GM21423 (cell line): Measurements from ENCODE around the gene SORL1.

Experiments
- ATAC-seq: cut with Tn5 transposase; IDR thresholded peaks from one replicate; pipeline ENCODE4 v1.9.1; 2021; ENCODE audit warnings: mild to moderate bottlenecking, moderate library complexity; ENCODE audit not compliant: unreplicated experiment

The SORL1 gene

DNA sequence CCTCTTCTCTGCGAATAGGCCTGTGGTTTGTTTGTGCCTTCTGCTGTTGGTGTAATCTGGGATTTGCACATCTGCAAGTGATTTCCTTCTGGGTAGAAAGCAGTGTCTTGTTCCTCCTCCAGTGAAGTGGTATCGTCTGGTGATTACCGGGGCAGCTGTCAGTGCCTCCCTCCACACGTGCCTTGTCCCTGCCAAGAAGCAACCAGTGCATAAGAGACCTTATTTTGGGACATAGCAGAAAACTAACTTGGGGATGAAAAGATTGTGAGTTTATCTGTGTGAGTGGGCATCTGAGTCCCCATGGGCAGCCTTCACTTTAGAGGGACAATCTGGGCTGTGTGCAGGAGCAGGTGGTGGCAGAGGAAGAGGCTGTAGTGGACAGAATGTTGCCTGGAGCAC, 72.1 kb downstream of the SORL1 start:
- no peak for ATAC-seq

DNA sequence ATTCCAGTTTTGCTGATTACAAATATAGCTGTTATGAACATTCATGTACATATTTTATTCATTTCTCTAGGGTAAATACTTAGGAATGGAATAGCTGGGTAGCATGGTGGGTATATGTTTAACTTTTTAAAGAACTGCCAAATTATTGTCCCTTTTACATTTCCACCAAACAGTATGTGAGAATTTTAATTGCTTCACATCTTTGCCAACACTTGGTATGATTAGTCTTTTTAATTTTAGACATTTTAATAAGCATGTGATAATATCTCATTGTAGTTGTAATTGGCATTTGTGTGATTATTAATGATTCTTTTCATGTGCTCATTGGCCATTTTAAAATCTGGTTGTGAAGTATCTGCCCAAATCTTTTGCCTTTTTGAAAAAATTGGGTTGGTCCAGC, 73.3 kb downstream of the SORL1 start:
- ATAC-seq, result no peak

DNA sequence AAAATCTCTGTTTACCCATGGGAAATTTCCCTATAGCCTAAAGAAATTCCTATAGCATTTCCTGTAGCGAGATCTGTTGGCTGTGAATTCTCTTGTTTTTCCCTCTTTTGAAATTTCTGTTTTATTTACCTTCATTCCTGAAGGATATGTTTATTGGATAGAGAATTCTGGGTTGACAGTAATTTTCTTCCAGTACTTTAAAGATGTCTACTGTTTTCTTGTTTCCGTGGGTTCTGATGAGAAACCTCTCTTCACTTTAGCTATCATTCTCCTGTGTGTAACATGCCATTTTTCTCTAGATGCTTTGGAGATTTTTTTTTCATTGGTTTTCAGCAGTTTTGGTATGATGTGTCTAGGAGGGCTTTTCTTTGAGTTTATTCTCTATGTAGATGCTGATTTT, 78.1 kb downstream of the SORL1 start:
- ATAC-seq, result no peak

DNA sequence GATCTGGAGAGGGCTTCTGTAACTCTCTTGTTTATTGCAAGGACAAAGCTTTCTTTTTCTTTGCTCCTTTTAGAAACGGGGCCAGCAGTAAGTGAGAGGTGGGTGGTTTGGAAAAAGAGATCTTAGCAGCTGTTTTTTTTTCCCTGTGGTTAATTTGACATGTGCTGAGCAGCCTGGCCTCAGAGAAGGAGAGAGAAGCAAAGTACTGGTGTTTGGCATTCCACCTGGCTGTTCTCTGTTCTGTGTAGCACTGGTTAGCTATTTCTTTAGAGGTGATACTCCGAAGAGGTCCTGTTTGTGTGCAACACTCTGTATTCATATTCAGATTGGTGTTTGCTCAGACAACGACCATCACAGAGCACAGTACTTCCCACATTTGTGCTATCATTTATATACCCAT, 81.5 kb downstream of the SORL1 start:
- ATAC-seq, result no peak

DNA sequence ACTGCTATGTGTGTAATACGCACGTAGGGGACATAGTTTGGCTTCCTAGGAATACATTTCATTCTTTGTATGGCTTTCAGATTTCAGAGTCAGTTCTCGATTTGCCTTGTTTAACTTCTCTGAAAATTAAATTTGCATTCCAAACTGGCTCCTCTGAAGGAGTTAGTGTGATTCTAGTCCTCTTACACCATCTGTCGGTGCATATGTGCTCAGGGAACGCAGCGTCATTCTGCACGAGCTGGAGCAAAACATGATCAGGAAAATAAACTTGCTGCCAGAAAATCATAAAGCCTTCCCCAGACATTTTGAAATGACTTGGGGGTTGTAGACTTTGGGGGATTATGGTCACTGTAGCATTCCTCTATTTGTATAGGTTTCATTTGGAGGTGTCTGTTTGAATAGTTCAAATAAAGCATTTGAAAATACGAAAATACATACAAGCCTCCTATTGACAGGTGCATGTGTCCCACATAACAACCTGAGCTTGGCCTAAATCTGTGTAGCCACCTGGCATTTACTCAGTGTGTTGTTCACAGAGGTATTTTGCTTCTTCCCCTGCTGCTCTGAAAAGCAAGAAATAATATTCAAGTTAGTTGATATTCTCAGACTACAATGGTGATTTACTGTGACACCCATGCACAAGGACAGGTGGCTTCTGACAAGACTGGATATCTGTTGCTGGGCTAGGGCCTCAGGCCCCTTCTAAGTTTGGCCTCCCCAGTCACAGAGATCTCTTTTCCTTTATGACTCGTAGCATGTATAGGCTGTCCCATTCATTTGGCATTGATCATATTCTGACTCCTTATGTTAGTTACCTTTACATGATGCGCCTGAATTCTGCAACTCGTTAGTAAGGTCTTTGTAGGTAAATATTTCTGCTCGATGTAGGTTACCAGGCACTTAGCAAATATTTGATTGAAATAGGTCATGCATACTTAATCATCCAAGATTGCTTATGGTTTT, 82.3 kb downstream of the SORL1 start:
- ATAC-seq, result no peak

DNA sequence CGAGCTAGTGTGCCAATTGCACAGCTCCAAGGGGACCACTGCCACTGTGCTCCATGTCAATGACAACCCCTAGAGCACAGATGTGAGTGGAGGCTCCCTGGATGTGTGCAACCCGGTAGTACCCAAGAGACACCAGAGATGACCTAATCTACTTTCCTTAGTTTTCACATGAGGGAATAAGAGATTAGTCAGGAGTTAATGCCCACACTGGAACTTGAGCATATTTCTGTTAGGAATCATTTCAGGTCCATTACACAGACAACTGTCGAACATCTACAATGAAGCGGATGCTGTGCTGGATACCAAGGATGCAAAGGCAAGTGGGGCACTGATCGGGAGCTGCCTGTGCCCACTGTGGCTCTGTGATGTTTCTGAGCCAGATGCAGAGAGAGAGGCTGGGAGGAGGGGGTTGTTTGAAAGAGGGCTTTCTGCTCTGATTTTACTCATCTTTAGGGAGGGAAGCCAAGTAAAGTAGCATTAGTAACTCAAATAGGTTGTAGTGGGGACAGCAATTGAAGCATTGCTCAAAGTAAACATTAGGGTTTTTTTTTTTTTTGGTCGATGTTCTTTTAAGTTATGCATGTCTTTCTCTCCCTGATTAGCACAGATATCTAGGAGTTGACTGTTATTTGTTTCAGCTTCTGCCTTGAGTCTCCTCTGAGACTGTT, 83.1 kb downstream of the SORL1 start:
- ATAC-seq, result no peak

DNA sequence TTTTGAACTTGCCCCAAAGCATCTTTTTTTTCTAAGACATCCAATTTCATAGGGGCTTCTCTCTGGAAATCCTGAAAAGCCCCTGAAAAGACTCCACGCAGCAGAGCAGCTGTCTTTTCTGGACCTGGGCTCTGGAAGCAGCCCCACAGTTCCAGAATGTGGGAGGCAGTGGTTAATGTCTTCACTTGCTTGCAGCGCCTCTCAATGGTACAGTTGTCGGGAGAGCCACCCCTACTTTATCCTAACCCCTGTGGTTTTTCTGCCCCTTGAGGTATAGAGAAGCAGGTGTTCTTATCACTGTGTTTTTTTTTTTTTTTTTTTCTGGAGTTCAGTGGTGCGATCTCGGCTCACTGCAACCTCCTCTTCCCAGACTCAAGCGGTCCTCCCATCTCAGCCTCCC, 84.0 kb downstream of the SORL1 start:
- ATAC-seq, result no peak

DNA sequence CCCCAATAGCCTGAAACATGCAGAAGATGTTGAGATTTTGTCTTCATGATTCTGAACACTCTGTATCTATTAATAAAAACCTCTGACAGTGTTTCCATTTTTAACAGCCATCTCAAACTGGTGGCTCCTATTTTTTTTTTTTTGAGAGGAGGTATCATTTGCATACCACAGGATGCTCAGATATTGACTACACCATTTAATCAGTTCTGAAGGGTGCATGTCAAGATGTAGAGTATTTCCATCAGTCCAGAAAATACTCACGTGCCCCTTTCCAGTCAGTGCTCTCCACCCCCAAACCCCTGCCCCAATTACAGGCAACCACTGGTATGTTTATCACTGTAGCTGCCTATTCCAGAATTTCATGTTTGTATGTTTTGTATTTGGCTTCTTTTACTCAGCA, 85.9 kb downstream of the SORL1 start:
- ATAC-seq, result peak; percentile 80

DNA sequence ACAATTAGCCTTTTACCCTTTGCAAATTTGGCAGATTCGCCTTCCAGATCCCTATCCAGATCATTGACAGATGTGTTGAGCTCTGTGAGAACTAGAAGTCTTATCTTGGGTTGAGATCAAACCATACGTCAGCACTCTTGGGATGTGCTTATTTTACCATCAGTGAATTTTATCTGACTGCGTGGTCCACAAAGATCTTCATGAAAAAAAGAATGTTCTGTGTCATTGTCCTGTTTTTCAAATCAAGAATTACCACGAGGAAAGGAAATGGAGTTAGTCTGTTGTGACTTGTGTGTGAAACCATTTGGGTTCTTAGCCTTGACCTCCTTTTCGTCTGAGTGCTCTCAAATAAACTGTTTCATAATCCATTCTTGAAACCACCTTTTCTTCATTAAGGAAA, 86.9 kb downstream of the SORL1 start:
- no peak for ATAC-seq

DNA sequence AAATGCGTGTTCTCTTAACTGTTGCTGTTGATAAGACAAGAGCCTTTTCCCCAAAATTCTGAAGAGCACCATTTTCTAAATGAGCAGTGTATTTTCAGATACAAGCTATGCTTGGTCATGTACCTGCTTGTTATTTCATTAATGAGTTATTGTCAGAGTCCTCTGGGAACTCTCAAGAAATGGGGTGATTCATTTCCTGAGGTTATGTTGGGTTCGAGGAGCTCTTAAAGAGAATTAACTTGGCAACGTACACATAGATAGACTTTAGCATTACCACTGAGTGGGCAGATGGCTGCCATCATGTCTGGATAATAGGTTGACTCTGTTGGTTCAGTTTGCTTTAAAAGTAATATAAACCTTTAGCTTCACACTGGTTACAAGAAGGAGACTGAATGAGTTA, 88.5 kb downstream of the SORL1 start:
- ATAC-seq, result no peak

DNA sequence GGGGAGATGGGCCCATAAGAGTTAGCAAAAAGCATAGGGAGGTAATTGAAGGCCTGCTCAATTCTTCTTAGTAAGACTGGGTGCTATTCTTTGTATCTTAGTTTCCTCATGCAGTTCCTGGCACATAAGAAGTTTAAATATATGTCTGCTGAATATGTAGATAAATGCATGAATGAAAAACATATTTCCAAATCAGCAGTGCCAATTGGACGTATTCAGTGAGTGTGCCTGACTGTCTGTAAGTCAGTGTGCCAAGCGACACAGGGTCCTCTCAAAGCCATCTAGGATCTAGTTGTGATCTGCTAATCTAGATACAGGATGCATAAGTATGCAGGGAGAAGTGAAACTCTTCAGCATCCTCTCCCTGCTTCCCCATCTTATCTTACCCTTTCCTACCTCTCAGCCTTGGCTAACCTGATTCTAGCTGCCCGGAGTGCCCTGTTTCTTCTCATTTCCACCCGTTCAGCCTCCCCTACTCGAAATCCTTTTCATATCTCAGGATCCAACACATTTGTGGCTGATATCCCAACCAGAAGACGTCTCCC, 91.8 kb downstream of the SORL1 start:
- ATAC-seq, result no peak

DNA sequence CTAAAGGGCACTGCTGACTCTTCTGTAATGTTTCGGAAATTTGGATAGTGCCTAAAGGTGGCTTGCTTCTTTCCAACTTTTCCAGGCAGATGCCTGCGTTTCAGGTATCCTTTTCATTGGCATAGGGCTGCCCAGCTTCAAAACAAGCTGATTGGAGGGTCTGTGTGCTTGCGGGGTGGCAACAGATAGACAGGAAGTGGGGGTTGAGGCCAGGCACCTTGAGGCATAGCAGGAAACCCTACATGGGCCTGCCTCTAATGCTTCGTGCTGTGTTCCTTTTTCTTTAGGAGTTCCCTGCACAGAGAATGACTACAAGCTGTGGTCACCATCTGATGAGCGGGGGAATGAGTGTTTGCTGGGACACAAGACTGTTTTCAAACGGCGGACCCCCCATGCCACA, 92.8 kb downstream of the SORL1 start:
- ATAC-seq, result no peak

DNA sequence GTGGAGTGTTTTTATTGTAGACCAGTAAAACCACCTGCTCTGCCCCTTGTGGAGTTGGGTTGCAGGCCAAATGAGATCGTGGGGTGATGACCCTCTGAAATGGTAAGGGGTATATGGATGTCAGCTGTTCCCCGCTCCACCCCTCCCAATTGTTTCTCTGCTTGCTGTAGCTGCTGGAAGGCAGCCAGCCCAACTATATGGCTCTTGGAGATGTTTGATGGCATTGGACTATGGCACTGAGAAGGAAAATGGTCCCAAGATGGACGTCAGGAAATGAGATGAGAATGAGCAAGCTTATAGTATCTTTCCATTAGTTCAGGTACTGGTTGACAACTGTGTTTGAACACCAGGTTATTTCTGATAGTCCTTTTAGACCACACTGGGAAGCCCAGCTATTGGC, 95.5 kb downstream of the SORL1 start:
- ATAC-seq, result no peak

DNA sequence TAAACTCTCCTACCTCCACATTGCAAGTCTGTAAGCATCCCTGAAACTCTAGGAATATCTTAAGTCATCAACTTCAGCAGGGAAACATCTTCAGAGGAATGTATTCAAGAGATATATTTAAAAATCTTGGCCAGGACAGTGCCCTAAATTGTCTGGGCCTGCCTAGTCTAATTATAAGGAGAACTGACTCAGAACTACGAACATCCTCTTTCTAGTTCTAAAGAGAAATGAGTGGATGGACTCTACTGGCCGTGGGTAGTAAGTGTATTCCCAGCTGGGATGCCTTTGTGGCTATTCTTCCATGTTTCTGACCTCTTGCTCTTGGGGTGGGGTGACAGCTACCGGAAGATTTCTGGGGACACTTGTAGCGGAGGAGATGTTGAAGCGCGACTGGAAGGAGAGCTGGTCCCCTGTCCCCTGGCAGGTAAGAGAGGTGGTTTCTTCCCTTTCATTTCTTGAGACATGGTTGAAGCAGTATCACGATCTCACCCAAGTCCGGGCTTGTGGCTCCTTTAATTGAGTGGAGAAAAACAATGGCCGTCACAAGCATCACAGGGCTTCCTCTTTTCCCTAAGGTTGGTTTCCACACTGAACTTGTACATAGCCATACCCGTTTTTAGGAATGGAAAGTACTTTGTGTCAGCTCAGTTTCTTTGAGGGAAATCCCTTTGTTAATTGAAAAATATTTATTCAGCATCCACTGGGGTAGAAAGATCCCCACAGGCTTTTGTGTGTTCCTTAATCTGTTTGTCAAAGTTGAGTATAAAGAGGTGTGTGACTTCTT, 98.3 kb downstream of the SORL1 start:
- no peak for ATAC-seq

DNA sequence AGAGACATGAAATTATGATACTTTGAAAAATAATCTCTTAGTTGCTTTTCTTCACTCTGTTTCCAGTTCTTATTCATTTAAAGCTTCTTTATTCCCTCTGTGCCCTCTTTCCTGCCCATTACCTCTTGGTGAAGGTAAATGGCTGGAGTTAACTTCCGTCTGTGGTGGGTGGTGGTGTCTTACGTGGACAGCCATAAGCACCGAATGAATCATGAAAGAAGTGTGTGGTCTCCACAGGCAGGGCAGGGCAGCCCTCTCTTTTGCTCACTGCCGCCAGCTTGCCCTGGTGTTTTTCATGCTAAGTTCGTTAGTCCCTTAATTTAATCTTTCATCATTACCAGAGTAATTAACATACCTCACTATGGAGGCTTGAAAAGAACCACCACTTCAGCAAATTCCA, 99.3 kb downstream of the SORL1 start:
- no peak for ATAC-seq

DNA sequence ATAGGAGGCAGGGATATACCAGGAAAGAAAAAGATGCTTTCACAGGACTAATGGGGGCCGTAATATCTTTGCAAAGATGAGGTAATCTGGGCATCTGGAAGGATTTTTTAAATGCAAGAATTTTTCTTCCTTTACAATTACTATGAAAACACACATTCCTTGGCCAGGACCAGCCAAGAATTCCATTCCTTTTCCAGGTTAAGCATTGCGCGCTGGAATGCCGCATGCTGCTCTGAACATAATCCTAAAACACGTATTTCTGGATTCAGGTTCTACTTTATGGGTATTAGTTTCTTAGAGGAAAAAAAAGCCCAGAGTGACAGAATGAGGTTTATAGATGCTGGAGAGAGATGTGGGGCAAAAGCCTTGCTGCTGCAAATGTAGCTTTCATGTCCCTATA, 100.0 kb downstream of the SORL1 start:
- no peak for ATAC-seq

DNA sequence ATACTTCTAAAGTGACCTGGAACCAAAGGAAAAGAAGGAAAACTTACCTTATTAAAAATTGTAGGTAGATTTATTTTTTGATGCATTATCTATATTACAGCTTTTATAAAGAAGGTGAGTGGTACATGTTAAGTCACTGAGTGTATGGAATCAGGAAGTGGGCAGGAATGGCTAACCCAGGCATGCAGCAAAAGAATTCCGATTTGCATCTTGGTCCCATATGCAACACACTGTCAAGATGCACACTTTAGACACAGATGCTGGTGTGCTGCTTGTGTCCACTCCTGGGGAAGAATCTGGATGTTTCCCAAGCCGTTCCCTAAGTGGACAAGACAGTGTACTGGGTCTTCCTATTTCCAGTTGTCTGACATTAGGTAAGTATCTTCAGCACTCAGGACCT, 100.5 kb downstream of the SORL1 start:
- ATAC-seq, result no peak

DNA sequence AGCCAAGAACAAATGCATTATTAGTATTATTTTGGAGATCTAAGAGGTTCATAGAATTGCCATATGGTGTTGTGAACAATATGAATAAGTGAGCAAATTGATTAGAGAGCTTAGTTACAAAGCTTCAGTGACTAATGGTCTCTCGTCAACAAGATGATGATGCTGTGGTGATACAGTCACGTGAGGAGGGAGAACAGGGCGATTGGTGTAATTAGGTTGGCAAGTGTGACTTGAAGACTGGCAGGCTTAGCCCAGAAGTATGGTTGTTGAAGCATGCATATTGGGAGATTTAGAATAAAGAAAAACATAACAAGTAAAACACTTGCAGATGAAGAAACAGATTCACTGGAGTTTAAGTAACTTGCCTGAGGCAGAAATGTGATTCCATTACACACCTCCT, 101.3 kb downstream of the SORL1 start:
- no peak for ATAC-seq

DNA sequence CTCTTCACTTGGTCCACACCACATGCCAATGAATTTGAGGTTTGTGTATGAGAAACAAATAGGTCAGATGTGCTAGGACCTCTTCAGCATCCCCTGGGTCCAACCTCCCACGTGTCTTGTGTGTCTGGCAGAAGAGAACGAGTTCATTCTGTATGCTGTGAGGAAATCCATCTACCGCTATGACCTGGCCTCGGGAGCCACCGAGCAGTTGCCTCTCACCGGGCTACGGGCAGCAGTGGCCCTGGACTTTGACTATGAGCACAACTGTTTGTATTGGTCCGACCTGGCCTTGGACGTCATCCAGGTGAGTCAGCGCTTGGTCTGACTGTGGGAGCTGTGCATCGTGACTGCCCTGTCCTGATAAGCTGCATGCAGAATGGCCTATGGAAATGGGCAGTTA, 101.7 kb downstream of the SORL1 start:
- ATAC-seq, result no peak

DNA sequence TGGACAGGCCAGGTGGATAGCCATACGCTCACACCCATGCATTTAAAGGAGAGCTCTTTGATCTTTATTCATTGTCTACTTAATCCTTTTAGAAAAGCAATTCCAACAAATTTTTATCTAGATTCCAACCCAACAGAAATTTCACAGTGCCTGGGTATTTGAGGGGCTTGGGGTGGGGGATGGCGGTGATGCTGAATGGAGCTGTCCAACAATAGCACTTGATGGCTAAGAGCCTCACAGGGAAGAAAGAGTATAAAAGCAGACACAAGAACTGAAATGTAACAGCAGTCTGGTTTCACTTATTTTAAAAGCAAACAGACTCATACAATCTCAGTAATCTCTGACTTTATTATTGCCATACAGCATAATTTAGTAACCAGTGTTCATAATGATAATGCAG, 102.4 kb downstream of the SORL1 start:
- ATAC-seq, result no peak

DNA sequence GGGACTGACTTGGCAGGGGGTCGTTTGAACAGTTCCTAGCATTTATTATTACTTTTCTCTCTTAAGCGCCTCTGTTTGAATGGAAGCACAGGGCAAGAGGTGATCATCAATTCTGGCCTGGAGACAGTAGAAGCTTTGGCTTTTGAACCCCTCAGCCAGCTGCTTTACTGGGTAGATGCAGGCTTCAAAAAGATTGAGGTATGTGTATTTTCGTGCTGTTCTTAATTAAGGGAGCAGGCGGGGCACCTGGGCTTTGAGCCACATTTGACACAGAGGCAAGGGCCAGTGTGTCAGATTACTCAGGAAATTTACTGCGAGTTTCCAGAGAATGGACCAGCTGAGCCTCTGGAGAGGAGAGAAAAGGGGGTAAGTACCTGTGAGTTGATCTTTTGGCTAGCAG, 103.0 kb downstream of the SORL1 start:
- no peak for ATAC-seq
